HEK293T (cell line): Measurements from ENCODE around the gene AP2A1.

ENCODE experiments used
- FOXK2 ChIP-seq: fragments of 450-650 bp; IDR thresholded peaks from 2 replicates; pipeline ENCODE4 v1.6.1; 2016; ENCODE audit warnings: mild to moderate bottlenecking
- SUZ12 ChIP-seq: fragments of 450-650 bp; IDR thresholded peaks from 2 replicates; pipeline ENCODE4 v1.6.1; 2016; ENCODE audit warnings: mild to moderate bottlenecking

DNA sequence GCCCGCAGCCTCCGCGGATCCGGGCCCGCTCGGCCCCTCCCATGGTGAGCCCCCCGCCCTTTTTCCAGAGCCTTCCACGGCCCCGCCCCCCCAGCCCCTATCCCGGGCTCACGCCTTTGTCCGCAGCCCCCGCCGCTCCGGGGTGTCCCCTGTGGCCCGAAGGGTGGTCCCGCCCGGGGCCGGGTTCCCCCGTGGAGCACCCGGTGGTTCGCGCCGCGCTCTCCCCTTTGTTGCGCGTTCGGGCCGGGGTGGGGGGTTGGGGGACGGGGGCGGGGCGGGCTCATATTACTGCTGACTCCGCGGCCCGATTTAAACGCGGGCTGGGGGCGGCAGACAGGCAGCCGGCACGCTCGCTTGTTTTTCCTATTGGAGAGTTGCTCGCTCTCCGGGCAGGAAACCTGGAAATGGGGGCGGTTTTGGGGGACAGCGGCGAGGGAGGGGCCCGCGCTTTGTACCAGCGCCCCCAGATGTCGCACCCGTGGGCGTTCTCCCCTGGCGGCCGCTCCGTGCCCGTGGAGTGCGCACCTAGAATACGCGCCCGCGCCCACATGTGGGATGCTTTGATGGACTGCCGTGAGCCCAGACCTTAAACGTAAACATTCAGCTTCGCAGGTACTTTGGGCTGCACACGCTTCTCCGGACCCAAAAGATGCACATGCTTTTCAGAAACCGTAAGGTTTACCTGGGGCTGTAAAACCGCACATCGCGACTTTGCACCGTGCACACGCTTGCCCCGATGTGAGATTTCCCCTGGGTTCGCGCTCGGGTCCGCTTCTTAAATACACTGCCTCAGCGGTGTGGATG lies 84.9 kb downstream of the AP2A1 start:
- no peak for TF ChIP-seq SUZ12
- TF ChIP-seq FOXK2 = no peak
